CD4-positive, alpha-beta memory T cell (primary cell): ENCODE data around the gene KIF19. TPM values are rescaled to one million over a fixed set of nuclear protein-coding genes. Genes with fewer than 3 reads are reported as not detected.

ENCODE experiments used
- CTCF ChIA-PET: fragments of 350-600 bp; sonication (Branson Sonifier 250); formaldehyde crosslinking; loops from one replicate; lab custom pipeline; 2021; ENCODE audit warnings: inconsistent platforms; ENCODE audit not compliant: partially characterized antibody; lab: Charles Lee
- POLR2A ChIA-PET: fragments of 350-600 bp; sonication (Branson Sonifier 250); formaldehyde crosslinking; loops from one replicate; lab custom pipeline; 2021; ENCODE audit not compliant: partially characterized antibody; lab: Charles Lee
- DNase-seq, 5 donors: peaks; one replicate each; pipeline versions ENCODE4 v3.0.0 to v3.0.0-alpha.2; 2020 to 2022; ENCODE audit warnings: mixed read lengths in 1 of 5
- H3K27ac ChIP-seq: one replicate; pipeline ENCODE4 v1.7.0; 2013; ENCODE audit warnings: low read depth, low read length
- H3K27me3 ChIP-seq: 2 replicates; pipeline ENCODE4 v1.7.0; 2013; ENCODE audit warnings: mild to moderate bottlenecking, low read length, moderate library complexity; ENCODE audit not compliant: insufficient read depth
- H3K36me3 ChIP-seq: 2 replicates; pipeline ENCODE4 v1.7.0; 2013; ENCODE audit warnings: mild to moderate bottlenecking, low read length, moderate library complexity; ENCODE audit not compliant: insufficient read depth
- H3K4me1 ChIP-seq: 2 replicates; pipeline ENCODE4 v1.7.0; 2013; ENCODE audit warnings: mild to moderate bottlenecking, low read length, moderate library complexity; ENCODE audit not compliant: insufficient read depth
- H3K4me3 ChIP-seq, 2 donors: one replicate each; pipeline ENCODE4 v1.7.0; 2013; ENCODE audit warnings: low read length in 2 of 2, mild to moderate bottlenecking in 1 of 2
- H3K9me3 ChIP-seq, 2 donors: one replicate each; pipeline ENCODE4 v1.7.0; 2013; ENCODE audit warnings: low read length in 2 of 2, control low read depth in 1 of 2; ENCODE audit not compliant: control insufficient read depth in 1 of 2
- H3K27ac Mint-ChIP-seq, 7 donors: one replicate each; pipeline ENCODE4 v1.8.0; 2020 to 2021; ENCODE audit warnings: mixed read lengths in 7 of 7, mild to moderate bottlenecking in 6 of 7, inconsistent platforms in 3 of 7, moderate library complexity in 3 of 7
- H3K27me3 Mint-ChIP-seq, 2 donors: one replicate each; pipeline ENCODE4 v1.8.0; 2020 to 2021; ENCODE audit warnings: mixed read lengths in 2 of 2
- H3K36me3 Mint-ChIP-seq, 2 donors: one replicate each; pipeline ENCODE4 v1.8.0; 2020 to 2021; ENCODE audit warnings: mixed read lengths in 2 of 2, inconsistent platforms in 1 of 2, mild to moderate bottlenecking in 1 of 2
- H3K4me1 Mint-ChIP-seq, 4 donors: one replicate each; pipeline ENCODE4 v1.8.0; 2020 to 2021; ENCODE audit warnings: mixed read lengths in 4 of 4, mild to moderate bottlenecking in 1 of 4
- H3K4me3 Mint-ChIP-seq, 8 donors: one replicate each; pipeline ENCODE4 v1.8.0; 2020 to 2021; ENCODE audit warnings: mixed read lengths in 8 of 8, mild to moderate bottlenecking in 7 of 8, moderate library complexity in 6 of 8, inconsistent platforms in 3 of 8
- H3K9me3 Mint-ChIP-seq, 8 donors: one replicate each; pipeline ENCODE4 v1.8.0; 2020 to 2021; ENCODE audit warnings: mixed read lengths in 8 of 8, mild to moderate bottlenecking in 5 of 8, inconsistent platforms in 3 of 8, moderate library complexity in 1 of 8
- intact Hi-C: fragments of 100-400 bp; cut with micrococcal nuclease; formaldehyde crosslinking; loops from one replicate; pipeline ENCODE4 v1.15.1; 2023
- polyA plus RNA-seq, 2 donors: library from polyadenylated mRNA; unstranded; fragments of 300-500 nt; fragmentation: Illumina TruSeq; gene quantifications; one replicate each; pipeline ENCODE4 v1.2.3, GENCODE V29; 2021
- total RNA-seq, 2 experiments: library from RNA; stranded (reverse); gene quantifications; one replicate each; pipeline ENCODE4 v1.2.3, GENCODE V29; 2021

KIF19 gene
- total and polyA plus RNA-seq, 4 experiments from 2014 or later: 1.5 to 2.3 (median 1.6) TPM

DNA sequence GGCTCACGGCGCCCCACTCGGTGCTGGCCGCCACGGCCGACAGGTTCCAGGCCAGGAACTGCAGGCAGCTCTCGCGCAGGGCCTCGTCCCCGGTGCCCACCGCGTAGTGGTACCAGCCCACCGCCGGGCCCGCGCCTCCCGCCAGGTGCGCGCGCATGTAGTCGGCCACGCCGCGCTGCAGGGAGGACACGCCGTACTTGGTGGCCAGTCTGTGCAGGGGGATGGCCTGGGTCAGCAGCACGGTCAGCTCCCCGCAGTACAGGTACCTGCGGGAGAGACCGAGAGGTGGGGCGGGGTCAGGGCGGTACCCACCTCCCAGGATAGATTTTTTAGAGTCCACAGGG lies 31.4 kb downstream of the KIF19 start:
- H3K4me1 Mint-ChIP-seq: peaks cover 7 to 20% (median 13%) of the 10 kb centered on the region in 4 donors
- no peak for DNase-seq
- Histone ChIP-seq H3K4me1 (peaks cover 13% of the 10 kb centered on the region), H3K9me3 (no peaks in the 10 kb centered on the region), H3K4me3 (no peak overlapping the region), H3K36me3 (no peaks in the 10 kb centered on the region), H3K27ac (no peak overlapping the region), H3K27me3 (peaks cover 29% of the 10 kb centered on the region)
- H3K9me3 Mint-ChIP-seq: no peaks in the 10 kb centered on the region
- ChIA-PET CTCF (interaction anchor here (0.6 to 2.4 kb wide), 9 partner anchors 9 to 155 kb away, joined by 3 to 11 read pairs (median 3); partner anchors contain the start of genes GPR142 and RPL38), POLR2A (interaction anchor here (0.9 to 1.5 kb wide), 2 partner anchors 144 to 148 kb away, joined by 3 to 4 read pairs; partner anchors contain the start of gene TTYH2)
- H3K27ac Mint-ChIP-seq: no peak overlapping the region
- H3K4me3 Mint-ChIP-seq: peak overlapping the region in 1 of 8 donors; percentile 73
- intact Hi-C loops: no loop called here
- no peaks in the 10 kb centered on the region for H3K36me3 Mint-ChIP-seq
- H3K27me3 Mint-ChIP-seq: peaks cover 25 to 33% of the 10 kb centered on the region in 2 donors

DNA sequence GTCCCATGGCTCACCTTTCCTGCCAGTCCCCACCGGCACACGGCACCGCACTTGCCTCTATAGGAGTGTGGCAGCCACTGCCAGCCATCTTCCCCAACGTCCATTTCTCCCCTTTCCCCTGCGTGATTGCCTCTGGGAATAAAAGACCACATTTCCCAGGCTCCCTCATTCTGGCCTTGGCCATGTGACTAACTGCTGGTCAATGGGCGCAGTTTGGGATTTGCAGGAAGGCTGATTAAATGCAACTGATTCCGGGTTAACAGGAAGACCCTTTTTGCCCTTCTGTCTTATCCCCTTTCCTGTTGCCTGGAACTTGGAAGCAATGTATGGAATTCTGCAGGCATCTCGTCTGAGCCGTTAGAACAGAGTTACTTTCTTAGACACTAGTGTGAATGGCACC lies 32.7 kb downstream of the KIF19 start:
- intact Hi-C loops: no loop called here

DNA sequence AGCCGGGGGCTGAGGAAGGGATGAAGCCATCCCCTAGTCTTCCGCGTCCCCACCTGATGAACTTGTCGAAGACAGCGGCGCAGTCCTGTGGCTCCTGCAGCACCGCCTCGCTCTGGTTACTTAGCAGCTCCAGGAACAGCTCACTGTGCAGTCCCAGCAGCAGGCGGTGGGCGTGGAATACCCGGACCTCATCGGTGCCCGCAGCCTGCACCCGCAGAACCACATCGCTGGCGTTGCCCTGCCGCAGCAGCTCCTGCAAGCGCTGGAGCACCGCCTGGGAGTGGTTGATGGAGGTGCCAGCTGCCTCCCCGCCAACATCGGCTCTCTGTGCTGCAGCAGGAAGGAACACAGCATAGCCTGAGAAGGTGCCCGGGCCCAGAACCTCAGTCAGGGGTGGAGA lies 33.9 kb downstream of the KIF19 start:
- H3K27ac ChIP-seq: no peak overlapping the region
- Mint-ChIP-seq H3K4me3 (no peak overlapping the region), H3K4me1 (peaks cover 2 to 13% (median 5%) of the 10 kb centered on the region in 4 donors), H3K27me3 (peaks cover 12 to 16% of the 10 kb centered on the region in 2 donors), H3K36me3 (no peaks in the 10 kb centered on the region), H3K27ac (no peak overlapping the region), H3K9me3 (no peaks in the 10 kb centered on the region)
- intact Hi-C loops: no loop called here
- no peaks in the 10 kb centered on the region for H3K9me3 ChIP-seq
- POLR2A ChIA-PET: interaction anchor here (2.1 kb wide), 1 partner anchor 147 kb away, joined by 6 read pairs; the partner anchor contains the start of gene TTYH2
- peaks cover 22% of the 10 kb centered on the region for H3K27me3 ChIP-seq
- H3K4me1 ChIP-seq: peaks cover 9% of the 10 kb centered on the region
- H3K4me3 ChIP-seq: no peak overlapping the region
- no peak for DNase-seq
- CTCF ChIA-PET: interaction anchor here (0.7 to 9.8 kb wide), 7 partner anchors 9 to 157 kb away, joined by 3 to 62 read pairs (median 4); partner anchors contain the start of gene RPL38
- H3K36me3 ChIP-seq: no peaks in the 10 kb centered on the region

More for the DNA sequence above, 32.7 kb downstream of the KIF19 start:
- no peaks in the 10 kb centered on the region for H3K36me3 Mint-ChIP-seq
- ChIA-PET CTCF (interaction anchor here (0.8 to 1.6 kb wide), 5 partner anchors 10 to 58 kb away, joined by 3 to 7 read pairs (median 3); no protein-coding TSS in a partner anchor), POLR2A (no interaction called here)
- Histone ChIP-seq H3K9me3 (no peaks in the 10 kb centered on the region), H3K4me1 (peaks cover 13% of the 10 kb centered on the region), H3K4me3 (no peak overlapping the region), H3K27me3 (peaks cover 22% of the 10 kb centered on the region), H3K27ac (no peak overlapping the region), H3K36me3 (no peaks in the 10 kb centered on the region)
- H3K27ac Mint-ChIP-seq: no peak overlapping the region
- peak overlapping the region in 4 of 8 donors; percentile 38 to 68 (median 62) for H3K4me3 Mint-ChIP-seq
- DNase-seq: no peak
- H3K27me3 Mint-ChIP-seq: peaks cover 19 to 26% of the 10 kb centered on the region in 2 donors
- peaks cover 7 to 20% (median 13%) of the 10 kb centered on the region in 4 donors for H3K4me1 Mint-ChIP-seq
- H3K9me3 Mint-ChIP-seq: no peaks in the 10 kb centered on the region

DNA sequence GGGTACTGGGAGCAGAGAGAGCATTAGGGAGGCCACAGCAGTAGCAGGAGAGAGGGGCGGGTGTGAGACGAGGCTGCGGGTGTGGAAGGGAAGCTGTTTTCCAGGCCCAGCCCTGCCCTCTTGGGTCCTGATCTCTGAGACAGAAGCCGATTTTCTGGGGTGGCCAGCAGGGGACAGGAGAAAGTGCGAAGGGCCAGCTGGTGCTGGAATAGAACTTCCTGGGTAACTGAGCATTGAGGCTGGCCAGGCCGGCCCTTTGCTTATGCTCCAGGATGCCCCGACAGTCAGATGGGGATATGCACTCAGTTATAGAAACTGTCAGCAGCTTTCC lies 34.8 kb downstream of the KIF19 start:
- no peaks in the 10 kb centered on the region for H3K36me3 ChIP-seq
- Mint-ChIP-seq H3K4me1 (peaks cover 2 to 13% (median 5%) of the 10 kb centered on the region in 4 donors), H3K27me3 (peaks cover 10 to 13% of the 10 kb centered on the region in 2 donors), H3K4me3 (no peak overlapping the region), H3K9me3 (no peaks in the 10 kb centered on the region), H3K27ac (no peak overlapping the region), H3K36me3 (no peaks in the 10 kb centered on the region)
- CTCF ChIA-PET: interaction anchor here (0.8 to 9.8 kb wide), 8 partner anchors 10 to 158 kb away, joined by 3 to 62 read pairs (median 4); partner anchors contain the start of gene RPL38
- no peak overlapping the region for H3K27ac ChIP-seq
- POLR2A ChIA-PET: interaction anchor here (0.7 to 2.1 kb wide), 5 partner anchors 55 to 148 kb away, joined by 3 to 6 read pairs (median 4); partner anchors contain the start of gene TTYH2
- intact Hi-C loops: no loop called here
- H3K9me3 ChIP-seq: no peaks in the 10 kb centered on the region
- peaks cover 9% of the 10 kb centered on the region for H3K4me1 ChIP-seq
- no peak for DNase-seq
- H3K27me3 ChIP-seq: peaks cover 22% of the 10 kb centered on the region
- no peak overlapping the region for H3K4me3 ChIP-seq

DNA sequence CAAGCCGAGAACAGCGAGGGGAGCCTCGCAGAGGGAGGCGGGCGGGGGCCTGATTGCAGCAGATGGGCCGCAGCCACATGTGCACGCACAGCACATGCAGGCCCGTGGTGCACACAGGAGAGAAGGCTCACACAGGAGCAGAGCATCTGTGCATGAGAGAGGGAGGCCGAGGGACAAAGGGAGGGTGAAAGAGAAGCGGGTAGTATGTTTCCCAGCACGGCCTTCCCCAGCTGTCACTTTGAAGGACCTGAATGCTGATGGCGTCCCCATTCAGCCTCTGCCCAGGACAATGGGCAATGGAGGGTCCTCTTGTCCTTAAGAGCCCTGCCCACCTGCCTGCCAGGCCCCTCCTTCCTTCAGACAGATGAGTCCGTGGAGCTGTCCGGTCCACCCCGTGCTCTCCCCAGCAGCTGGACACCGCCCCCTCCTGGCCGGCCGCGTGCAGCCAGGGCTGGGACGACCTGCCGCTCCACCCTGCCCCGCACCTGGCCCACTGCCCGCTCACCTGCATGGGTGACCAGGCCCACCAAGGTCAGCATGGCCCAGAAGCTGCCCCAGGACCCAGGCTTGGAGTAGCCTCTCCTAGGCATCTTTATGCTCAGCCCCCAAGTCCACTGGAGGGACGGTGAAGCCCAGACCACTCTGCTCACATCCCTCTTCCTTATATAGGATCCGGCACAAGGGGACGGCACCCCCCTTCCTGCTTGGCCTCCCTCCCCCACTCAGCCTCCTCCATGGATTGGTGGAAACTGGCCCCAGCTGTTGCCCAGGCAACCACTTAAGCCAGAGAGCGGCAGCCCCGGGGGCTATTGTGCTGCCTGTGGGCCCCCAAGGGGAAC lies 35.4 kb downstream of the KIF19 start, which contains the start of gene BTBD17:
Gene BTBD17 (minus strand): TSS at position 639 of the 839 bp plus-strand sequence. CDS start 49 bp downstream, at position 590.
- Histone ChIP-seq H3K27me3 (peaks cover 16% of the 10 kb centered on the region), H3K36me3 (no peaks in the 10 kb centered on the region), H3K27ac (no peak within 1 kb of the TSS), H3K4me1 (peaks cover 9% of the 10 kb centered on the region), H3K4me3 (no peak within 1 kb of the TSS), H3K9me3 (no peaks in the 10 kb centered on the region)
- Mint-ChIP-seq H3K27ac (no peak within 1 kb of the TSS), H3K4me1 (peaks cover 2 to 13% (median 5%) of the 10 kb centered on the region in 4 donors), H3K36me3 (no peaks in the 10 kb centered on the region), H3K4me3 (no peak within 1 kb of the TSS), H3K9me3 (no peaks in the 10 kb centered on the region), H3K27me3 (peaks cover 10 to 13% of the 10 kb centered on the region in 2 donors)
- POLR2A ChIA-PET: interaction anchor here (0.7 to 2.1 kb wide), 6 partner anchors 56 to 150 kb away, joined by 3 to 6 read pairs (median 4); partner anchors contain the start of gene TTYH2
- CTCF ChIA-PET: interaction anchor here (0.8 to 9.8 kb wide), 12 partner anchors 9 to 159 kb away, joined by 3 to 62 read pairs (median 5); partner anchors contain the start of gene RPL38
- intact Hi-C loops: no loop called here
- peak in 3 of 5 donors; percentile 20 to 33 (median 21) for DNase-seq

DNA sequence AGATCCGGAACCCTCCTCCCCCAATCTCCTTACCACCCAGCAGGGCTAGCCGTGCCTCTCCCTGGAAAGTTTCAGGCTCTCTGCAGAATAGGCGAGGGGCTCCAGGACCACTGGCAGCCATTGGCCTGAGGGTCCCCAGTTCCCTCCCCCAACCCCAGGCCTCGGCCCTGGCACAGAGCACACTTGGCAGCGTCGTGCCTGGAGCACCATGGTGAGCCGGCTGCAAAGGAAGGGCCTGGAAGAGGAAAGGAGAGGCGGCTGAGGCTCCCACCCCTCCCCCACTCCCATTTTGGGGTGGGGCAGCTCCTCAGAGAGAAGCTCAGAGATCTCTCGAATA lies 36.0 kb downstream of the KIF19 start:
- Histone ChIP-seq H3K4me1 (peaks cover 9% of the 10 kb centered on the region), H3K4me3 (no peak overlapping the region), H3K36me3 (no peaks in the 10 kb centered on the region), H3K27me3 (peaks cover 15% of the 10 kb centered on the region), H3K9me3 (no peaks in the 10 kb centered on the region), H3K27ac (no peak overlapping the region)
- H3K36me3 Mint-ChIP-seq: no peaks in the 10 kb centered on the region
- DNase-seq: no peak
- peaks cover 10 to 13% of the 10 kb centered on the region in 2 donors for H3K27me3 Mint-ChIP-seq
- intact Hi-C loops: no loop called here
- H3K27ac Mint-ChIP-seq: no peak overlapping the region
- no peak overlapping the region for H3K4me3 Mint-ChIP-seq
- CTCF ChIA-PET: interaction anchor here (1.0 to 9.8 kb wide), 10 partner anchors 10 to 159 kb away, joined by 3 to 62 read pairs (median 7); partner anchors contain the start of genes RPL38 and TTYH2
- POLR2A ChIA-PET: interaction anchor here (1.0 to 2.1 kb wide), 4 partner anchors 58 to 151 kb away, joined by 3 to 6 read pairs (median 4); partner anchors contain the start of gene TTYH2
- peaks cover 2 to 13% (median 5%) of the 10 kb centered on the region in 4 donors for H3K4me1 Mint-ChIP-seq
- H3K9me3 Mint-ChIP-seq: no peaks in the 10 kb centered on the region
